Central memory CD8-positive, alpha-beta T cell (primary cell): ENCODE results near the gene HPSE2.

ENCODE experiments used
- ATAC-seq: fragments of 150-1000 bp; cut with Tn5 transposase; replicated peaks from 2 replicates; pipeline ENCODE4 v1.10.0; 2022; ENCODE audit warnings: mild to moderate bottlenecking, moderate FRiP score, moderate number of reproducible peaks; ENCODE audit not compliant: poor library complexity, severe bottlenecking; ENCODE audit errors: extremely low read depth
- DNase-seq, 2 donors: peaks; one replicate each; pipeline ENCODE4 v3.0.0; 2021; ENCODE audit warnings: low spot score in 2 of 2
- H3K27ac Mint-ChIP-seq: one replicate; pipeline ENCODE4 v1.8.0; 2022; ENCODE audit warnings: low read depth, mild to moderate bottlenecking, moderate library complexity, mixed read lengths
- H3K27me3 Mint-ChIP-seq: one replicate; pipeline ENCODE4 v1.8.0; 2022; ENCODE audit warnings: mixed read lengths
- H3K36me3 Mint-ChIP-seq: one replicate; pipeline ENCODE4 v1.8.0; 2022; ENCODE audit warnings: mild to moderate bottlenecking, moderate library complexity, mixed read lengths; ENCODE audit not compliant: insufficient read depth
- H3K4me1 Mint-ChIP-seq: one replicate; pipeline ENCODE4 v1.8.0; 2022; ENCODE audit warnings: mixed read lengths
- H3K4me3 Mint-ChIP-seq: one replicate; pipeline ENCODE4 v1.8.0; 2022; ENCODE audit warnings: mild to moderate bottlenecking, moderate library complexity, mixed read lengths
- H3K9me3 Mint-ChIP-seq: one replicate; pipeline ENCODE4 v1.8.0; 2022; ENCODE audit warnings: mixed read lengths

HPSE2 gene

DNA sequence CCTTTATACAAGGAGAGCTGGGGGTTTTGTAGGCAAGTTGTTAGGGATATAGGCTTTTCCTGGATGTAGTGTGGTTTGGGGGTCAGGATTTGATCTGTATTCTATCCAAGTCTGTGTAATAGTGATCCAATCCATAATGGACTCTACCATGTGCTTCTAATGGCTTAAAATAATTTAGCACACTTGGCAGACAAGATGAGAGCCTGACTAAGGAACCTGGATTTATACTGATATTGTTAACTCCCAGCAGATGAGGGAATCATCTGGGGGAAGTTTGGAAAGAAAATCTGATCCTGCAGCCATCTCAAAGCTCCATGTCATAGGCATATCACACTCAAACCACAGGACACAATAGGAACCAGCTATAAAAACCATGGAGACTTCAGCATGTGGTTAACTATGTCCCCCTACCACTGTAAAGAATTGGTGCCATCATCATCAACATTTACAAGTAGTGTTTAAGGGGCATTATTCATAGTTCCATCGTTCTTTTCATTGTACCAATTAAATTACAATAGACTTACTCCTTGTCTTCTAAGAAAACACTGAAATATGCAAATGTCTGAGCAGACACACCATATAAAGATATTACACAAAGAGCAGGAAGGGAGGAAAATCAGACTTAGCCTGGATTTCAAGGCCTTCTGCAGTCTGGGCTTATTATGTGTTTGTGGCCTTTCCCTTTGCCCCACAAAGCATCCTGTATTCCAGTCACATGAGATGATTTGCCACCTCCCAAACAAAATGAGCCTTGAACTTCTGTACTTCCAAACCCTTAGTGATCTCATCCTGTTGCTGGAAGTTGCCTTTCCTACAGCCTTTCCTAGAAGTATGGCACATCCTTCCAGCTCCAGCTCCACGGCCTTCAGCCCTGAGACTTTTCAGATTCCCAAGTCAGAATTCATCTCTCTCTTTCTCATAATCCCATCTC is 766.4 kb downstream of the HPSE2 start:
- ATAC-seq: no peak
- no peaks in the 10 kb centered on the region for H3K9me3 Mint-ChIP-seq
- H3K27me3 Mint-ChIP-seq: no peaks in the 10 kb centered on the region
- no peaks in the 10 kb centered on the region for H3K36me3 Mint-ChIP-seq
- DNase-seq: no peak
- peak overlapping the region; percentile 95 for H3K4me3 Mint-ChIP-seq
- no peak overlapping the region for H3K27ac Mint-ChIP-seq
- peaks cover 16% of the 10 kb centered on the region for H3K4me1 Mint-ChIP-seq

DNA sequence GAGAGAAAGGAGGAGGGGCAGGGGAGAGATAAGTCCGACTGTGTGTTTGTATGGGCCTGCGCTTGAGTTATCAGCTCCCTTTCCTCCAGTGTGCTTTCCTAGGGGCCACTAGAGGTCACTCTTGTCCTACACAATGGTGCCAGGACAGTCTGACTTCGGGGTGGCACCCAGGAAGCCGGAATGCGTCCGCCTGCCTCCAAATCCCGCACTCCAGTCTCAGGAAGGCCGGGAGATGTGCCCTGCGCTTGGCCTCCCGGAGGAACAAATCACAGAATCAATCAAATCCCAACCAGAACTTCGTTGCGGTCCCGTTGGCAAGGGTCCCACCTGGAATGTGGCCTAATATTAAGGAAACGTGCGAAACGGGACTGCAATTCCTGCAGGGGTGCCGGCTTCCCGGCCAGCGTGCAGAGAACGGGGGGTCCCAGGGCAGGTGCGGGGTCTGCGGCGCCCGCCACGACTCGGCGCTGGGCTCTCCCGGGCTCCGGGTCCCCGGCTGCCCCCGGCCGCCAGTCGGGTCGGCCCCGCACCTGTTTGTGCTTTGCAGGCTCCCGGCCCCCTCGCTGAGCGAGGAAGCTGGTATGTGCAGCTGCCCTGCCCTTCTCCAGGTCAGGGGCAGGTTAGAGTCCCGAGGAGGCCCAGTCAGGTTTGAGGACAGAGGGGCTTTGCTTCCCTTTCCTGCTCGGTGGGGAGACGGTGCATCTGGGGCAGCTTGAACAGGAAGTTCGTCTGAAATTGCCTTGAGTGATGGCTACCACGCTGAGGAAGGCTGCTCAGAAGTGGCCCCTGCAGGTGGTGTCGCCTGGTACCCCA is 767.9 kb downstream of the HPSE2 start:
- no peaks in the 10 kb centered on the region for H3K9me3 Mint-ChIP-seq
- H3K27me3 Mint-ChIP-seq: peaks cover 9% of the 10 kb centered on the region
- peak overlapping the region; percentile 84 for H3K27ac Mint-ChIP-seq
- DNase-seq: peak; percentile 42 to 59
- peak; percentile 90 for ATAC-seq
- H3K4me3 Mint-ChIP-seq: peak overlapping the region; percentile 95
- H3K36me3 Mint-ChIP-seq: no peaks in the 10 kb centered on the region
- peaks cover 14% of the 10 kb centered on the region for H3K4me1 Mint-ChIP-seq

DNA sequence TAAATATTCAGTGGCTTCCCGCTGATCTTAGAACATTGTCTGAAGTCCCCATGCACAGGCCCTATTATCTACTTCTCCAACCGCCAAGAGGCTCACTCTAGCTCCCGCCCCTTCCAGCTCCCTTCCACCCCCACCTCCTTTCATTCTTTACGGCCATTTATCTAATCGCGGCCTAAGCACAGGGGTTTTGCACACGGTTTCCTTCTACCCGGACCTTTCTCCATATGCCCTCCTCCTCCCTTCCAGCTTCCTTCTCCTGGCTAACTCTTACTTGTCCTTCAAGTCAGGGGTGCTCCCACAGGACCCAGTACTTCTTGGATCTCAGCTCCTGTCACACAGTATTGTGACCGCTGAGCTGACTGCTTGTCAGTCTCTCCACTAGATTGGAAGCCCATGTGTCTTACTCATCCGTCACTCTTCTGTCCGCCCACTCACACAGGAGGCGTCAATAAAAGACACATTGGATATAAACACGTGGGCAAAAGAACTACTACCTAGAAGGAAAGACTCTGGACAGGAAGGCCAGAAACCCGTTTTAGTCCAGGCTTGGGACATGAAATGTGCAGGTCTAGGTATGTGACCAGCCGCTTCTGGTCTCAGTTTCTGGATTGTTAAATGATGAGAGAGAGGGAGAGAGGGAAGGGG is 768.7 kb downstream of the HPSE2 start:
- peak overlapping the region; percentile 84 for H3K27ac Mint-ChIP-seq
- ATAC-seq (no peak), DNase-seq (no peak)
- H3K36me3 Mint-ChIP-seq: no peaks in the 10 kb centered on the region
- H3K27me3 Mint-ChIP-seq: peaks cover 12% of the 10 kb centered on the region
- H3K4me3 Mint-ChIP-seq: peak overlapping the region; percentile 95
- no peaks in the 10 kb centered on the region for H3K9me3 Mint-ChIP-seq
- peaks cover 14% of the 10 kb centered on the region for H3K4me1 Mint-ChIP-seq

DNA sequence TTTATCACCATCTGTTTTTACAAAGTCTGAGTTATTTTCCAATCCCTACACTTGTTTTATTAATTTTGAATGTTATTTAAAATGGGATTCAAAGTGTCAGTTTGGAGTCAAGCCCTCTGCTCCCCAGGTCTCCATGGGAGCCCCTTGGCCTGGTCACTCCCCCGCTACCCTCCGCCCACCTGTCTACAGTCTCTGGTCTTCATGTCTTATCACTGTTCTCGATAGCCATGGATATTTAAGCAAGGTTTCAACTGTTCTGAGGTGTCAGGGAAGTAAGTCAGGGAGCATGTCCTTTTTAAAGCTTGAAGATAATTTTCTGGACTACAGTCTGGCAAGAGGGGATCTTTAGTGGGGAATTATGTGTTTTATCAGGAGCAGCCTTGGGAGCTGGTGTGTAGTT is 769.8 kb downstream of the HPSE2 start:
- ATAC-seq (no peak), DNase-seq (no peak)
- Mint-ChIP-seq H3K27me3 (peaks cover 12% of the 10 kb centered on the region), H3K27ac (no peak overlapping the region), H3K4me1 (peaks cover 14% of the 10 kb centered on the region), H3K4me3 (no peak overlapping the region), H3K9me3 (no peaks in the 10 kb centered on the region), H3K36me3 (no peaks in the 10 kb centered on the region)

DNA sequence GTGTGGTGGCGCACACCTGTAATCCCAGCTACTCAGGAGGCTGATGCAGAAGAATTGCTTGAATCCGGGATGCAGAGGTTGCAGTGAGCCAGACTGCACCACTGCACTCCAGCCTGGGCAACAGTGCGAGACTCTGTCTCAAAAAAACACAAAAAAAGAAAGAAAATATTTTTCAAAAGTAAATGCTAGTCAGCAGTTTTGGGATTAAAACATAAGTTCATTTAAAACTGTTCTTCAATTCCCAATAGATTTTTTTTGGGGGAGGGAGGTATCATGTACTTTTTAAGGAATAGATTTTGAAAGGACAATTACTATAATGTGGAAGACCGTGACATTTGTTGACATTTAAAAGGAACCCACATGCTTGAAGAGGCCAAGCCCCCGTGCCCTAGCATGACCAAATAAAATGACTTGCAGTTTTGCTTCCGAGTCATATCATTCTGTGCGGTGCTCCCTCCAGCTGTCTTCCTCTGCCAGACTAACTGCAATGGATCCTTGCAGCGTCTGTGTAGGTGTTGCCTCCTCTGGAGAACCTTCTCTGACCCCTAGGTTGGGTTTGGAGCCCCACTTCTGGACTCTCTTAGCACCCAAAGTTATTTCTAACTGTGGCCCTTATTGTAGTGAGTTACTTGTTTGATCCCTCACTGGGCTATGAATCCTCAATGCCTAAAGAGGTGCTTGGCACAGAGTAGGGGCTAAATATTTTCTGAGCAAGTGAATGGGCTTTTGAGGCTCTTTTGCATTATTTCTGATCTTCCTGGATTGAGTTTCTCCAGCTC is 771.5 kb downstream of the HPSE2 start:
- Mint-ChIP-seq H3K4me1 (peaks cover 14% of the 10 kb centered on the region), H3K4me3 (no peak overlapping the region), H3K27ac (no peak overlapping the region), H3K27me3 (peaks cover 16% of the 10 kb centered on the region), H3K9me3 (no peaks in the 10 kb centered on the region), H3K36me3 (no peaks in the 10 kb centered on the region)
- ATAC-seq: no peak
- no peak for DNase-seq

DNA sequence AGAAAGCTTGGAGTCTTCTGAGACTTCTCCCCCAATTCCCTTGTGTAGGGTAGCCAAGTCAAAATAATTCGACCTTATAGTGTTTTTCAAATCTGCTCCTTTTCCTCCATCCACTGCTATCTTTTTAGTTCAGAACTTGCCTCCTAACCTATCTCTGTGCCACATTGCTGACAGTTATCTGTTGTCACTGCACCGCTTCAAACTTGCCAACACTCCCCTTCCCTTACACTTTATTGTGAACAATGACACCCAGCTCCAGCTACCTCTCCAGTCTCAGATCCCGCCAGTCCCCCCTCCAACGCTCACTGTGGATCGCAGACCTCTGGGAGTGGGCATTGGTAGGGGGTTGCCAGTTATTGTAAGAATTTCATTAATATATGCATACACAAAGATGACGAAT is 772.6 kb downstream of the HPSE2 start:
- Mint-ChIP-seq H3K4me1 (peaks cover 7% of the 10 kb centered on the region), H3K9me3 (no peaks in the 10 kb centered on the region), H3K27ac (no peak overlapping the region), H3K27me3 (peaks cover 27% of the 10 kb centered on the region), H3K36me3 (no peaks in the 10 kb centered on the region), H3K4me3 (no peak overlapping the region)
- DNase-seq (no peak), ATAC-seq (no peak)

DNA sequence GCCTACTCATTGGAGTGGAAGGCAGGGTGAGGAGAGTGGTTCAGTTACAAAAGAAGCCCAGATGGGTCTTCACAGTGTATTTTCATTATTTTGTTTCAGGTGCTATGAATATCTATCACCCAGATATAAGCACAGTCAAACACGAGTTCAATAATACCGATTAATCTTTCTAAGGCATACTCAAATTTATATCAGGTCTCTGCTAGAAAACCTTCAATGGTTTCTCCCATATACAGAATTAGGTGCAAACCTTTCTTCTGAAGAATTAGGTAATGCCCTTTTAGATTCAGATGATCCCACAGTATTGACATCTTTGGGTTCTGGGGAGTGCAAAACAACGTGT is 774.2 kb downstream of the HPSE2 start:
- no peaks in the 10 kb centered on the region for H3K36me3 Mint-ChIP-seq
- peaks cover 36% of the 10 kb centered on the region for H3K27me3 Mint-ChIP-seq
- no peak for DNase-seq
- no peak for ATAC-seq
- no peak overlapping the region for H3K27ac Mint-ChIP-seq
- H3K4me3 Mint-ChIP-seq: no peak overlapping the region
- no peaks in the 10 kb centered on the region for H3K4me1 Mint-ChIP-seq
- no peaks in the 10 kb centered on the region for H3K9me3 Mint-ChIP-seq

DNA sequence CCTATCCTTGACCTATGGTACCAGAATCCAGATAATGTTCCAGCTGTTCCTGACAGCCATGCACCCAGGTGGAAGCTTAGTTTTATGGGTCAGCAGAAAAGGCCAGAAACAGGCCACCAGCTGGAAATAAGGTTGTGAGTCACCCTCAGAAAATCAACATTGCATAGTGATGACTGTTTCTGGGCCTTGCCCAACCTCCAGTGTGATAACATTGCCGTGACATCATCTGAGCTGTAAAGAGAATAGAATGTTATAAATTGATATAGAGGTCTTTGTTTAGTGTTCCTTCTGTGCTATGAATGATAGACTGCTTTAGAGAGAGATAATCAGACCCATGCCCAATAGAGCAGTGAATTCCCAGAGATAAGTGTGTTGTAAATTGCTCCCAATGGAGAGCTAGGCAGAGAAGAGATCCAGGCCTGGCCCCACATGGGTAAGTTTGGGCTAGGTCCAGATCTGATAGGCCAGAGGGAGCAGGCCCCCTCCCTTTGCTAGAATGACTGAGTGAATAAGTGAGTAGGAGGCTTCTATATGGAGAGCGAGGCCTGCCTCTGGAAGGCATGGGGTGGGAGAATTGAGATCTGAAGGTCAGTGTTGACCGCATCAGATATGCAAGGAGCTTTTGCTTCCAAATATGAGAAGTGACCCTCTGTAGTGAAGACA is 774.7 kb downstream of the HPSE2 start:
- no peaks in the 10 kb centered on the region for H3K9me3 Mint-ChIP-seq
- no peak overlapping the region for H3K4me3 Mint-ChIP-seq
- H3K27ac Mint-ChIP-seq: no peak overlapping the region
- no peaks in the 10 kb centered on the region for H3K4me1 Mint-ChIP-seq
- H3K27me3 Mint-ChIP-seq: peaks cover 36% of the 10 kb centered on the region
- H3K36me3 Mint-ChIP-seq: no peaks in the 10 kb centered on the region
- DNase-seq: no peak
- no peak for ATAC-seq

DNA sequence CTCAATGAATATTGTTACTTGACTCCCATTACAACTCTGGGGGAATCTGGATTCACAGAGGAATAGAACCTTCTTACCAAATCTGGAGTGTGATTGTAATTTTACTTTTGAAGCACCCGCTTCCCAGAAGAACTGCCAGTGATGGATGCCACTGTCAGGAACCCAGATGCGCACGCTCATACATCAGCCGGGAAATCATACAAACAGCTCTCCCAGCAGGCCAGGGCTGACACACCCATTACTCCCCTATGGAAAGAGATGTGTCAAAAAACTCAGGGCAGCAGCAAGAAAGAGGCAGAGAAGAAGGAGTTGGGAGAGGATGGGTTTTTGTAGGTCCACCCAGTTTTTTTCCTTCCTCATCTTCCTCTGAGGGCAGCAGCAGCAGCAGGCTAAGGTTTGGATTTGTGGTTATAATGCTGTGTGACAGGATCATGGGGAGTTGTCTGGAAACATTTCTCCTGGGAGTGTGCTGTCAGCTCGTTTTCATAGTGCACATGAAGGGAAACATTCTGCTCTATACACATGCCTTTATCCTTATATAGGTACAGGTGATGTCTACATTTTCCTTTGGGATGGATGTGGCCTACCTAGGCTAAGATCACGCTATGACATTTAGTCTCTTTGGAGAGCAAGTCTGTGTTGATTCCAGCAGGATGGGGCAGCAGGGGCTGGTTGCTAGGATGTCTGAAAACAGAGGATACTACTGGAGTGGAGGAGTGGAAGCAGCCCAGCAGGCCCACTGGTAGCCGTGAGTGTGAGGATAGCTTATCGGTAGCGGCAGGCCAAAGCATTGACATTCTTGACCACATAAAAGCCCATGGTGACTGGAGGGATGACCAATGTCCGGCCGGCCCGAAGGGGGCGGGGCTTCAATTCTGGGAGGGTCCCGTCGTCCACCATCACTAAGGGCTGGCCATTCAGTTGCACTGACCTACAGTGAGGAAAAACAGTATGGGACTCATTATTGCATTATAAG is 776.6 kb downstream of the HPSE2 start:
- H3K27ac Mint-ChIP-seq: no peak overlapping the region
- H3K4me1 Mint-ChIP-seq: no peaks in the 10 kb centered on the region
- ATAC-seq: no peak
- no peaks in the 10 kb centered on the region for H3K9me3 Mint-ChIP-seq
- H3K4me3 Mint-ChIP-seq: no peak overlapping the region
- H3K27me3 Mint-ChIP-seq: peaks cover 36% of the 10 kb centered on the region
- H3K36me3 Mint-ChIP-seq: no peaks in the 10 kb centered on the region
- DNase-seq: no peak

DNA sequence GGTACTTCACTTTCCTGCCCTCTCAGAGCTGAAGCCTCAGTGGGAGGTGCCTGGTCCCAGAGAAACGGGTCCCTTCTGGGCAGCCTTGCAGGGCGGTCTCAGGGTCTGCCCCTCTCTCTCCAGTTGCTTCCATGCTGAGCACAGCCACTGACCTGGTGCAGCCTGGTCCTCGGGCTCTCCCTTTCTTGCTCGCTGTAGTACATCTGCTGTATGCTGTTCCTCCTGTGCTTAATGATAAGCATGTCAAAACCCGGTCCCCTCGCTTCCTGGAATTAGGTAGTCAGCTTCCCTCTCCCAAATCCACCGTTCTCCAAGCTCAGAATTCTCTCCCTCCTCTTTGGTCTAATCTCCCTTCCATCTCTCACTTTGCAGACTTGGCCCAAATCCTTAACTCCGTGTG is 777.9 kb downstream of the HPSE2 start:
- DNase-seq: no peak
- peaks cover 27% of the 10 kb centered on the region for H3K27me3 Mint-ChIP-seq
- H3K9me3 Mint-ChIP-seq: no peaks in the 10 kb centered on the region
- H3K4me1 Mint-ChIP-seq: no peaks in the 10 kb centered on the region
- ATAC-seq: no peak
- no peak overlapping the region for H3K4me3 Mint-ChIP-seq
- no peak overlapping the region for H3K27ac Mint-ChIP-seq
- H3K36me3 Mint-ChIP-seq: peaks cover 3% of the 10 kb centered on the region
